ENCODE data around the gene PEMT.

The PEMT gene

DNA sequence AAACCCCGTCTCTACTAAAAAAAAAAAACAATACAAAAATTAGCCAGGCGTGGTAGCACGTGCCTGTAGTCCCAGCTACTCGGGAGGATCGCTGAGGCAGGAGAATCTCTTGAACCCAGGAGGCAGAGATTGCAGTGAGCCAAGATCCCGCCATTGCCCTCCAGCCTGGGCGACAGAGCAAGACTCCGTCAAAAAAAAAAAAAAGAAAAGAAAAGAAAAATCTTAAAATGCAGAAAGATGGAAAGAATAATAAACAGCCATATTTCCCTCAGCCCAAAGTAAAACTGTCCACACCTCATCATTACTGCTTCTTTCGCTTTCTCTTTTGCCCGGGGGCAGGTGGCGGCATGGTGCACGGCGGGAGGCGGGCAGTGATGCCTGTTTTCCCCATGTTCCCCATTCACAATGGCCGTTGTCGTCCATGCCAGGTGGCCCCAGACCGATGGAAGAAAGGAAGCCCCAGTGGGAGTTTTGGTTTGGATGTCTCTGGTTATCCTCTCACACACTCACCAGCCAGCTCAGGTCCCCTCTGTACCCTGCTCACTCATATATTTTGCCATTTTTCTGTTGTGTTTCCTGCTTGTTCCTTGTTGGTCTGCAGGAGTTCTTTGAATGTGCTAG lies 37.0 kb upstream of the PEMT start:
- Histone ChIP-seq H3K4me2 (ENCODE audit: low read length) (no peak overlapping the region), H3K18ac (ENCODE audit: low read length) (no peak overlapping the region), H3K4ac (ENCODE audit: low read depth, low read length) (no peak overlapping the region), H3K9ac (ENCODE audit: low read length) (no peak overlapping the region), H3K9me3 (ENCODE audit: insufficient read depth, low read depth, low read length) (no peaks in the 10 kb centered on the region), H4K91ac (ENCODE audit: low read depth, low read length) (no peak overlapping the region), H3K27ac (ENCODE audit: low read depth, low read length) (no peak overlapping the region), H4K8ac (ENCODE audit: low read depth, low read length) (no peak overlapping the region), H2AFZ (ENCODE audit: insufficient read depth, low read length, poor library complexity) (no peak overlapping the region), H3K79me1 (ENCODE audit: low read length) (no peaks in the 10 kb centered on the region), H3K79me2 (ENCODE audit: control insufficient read depth, insufficient read depth, low read length, poor library complexity) (no peaks in the 10 kb centered on the region), H2BK12ac (ENCODE audit: low read length) (no peak overlapping the region), H2BK120ac (ENCODE audit: insufficient read depth, low read length, poor library complexity) (no peak overlapping the region), H2AK5ac (ENCODE audit: low read length) (no peak overlapping the region), H3K4me1 (ENCODE audit: control insufficient read depth in 1 of 2, insufficient read depth in 2 of 2, low read length in 2 of 2) (peaks cover 0 to 4% of the 10 kb centered on the region in 2 experiments), H3K23ac (ENCODE audit: low read length) (no peak overlapping the region), H4K12ac (ENCODE audit: low read depth, low read length) (no peak overlapping the region), H3K36me3 (ENCODE audit: control insufficient read depth in 1 of 2, insufficient read depth in 2 of 2, low read length in 2 of 2) (no peaks in the 10 kb centered on the region), H3K4me3 (ENCODE audit: low read depth, low read length) (no peak overlapping the region), H3K14ac (ENCODE audit: low read length) (no peak overlapping the region), H3K27me3 (ENCODE audit: insufficient read depth, low read length) (no peaks in the 10 kb centered on the region), H2BK5ac (ENCODE audit: low read depth, low read length, poor library complexity) (no peak overlapping the region)
- WGBS (ENCODE audit: extremely low coverage, insufficient coverage, insufficient read length) = no CpG with 5 or more reads among the region's 17 CpGs
- peak in 1 of 2 donors; percentile 34 for DNase-seq

DNA sequence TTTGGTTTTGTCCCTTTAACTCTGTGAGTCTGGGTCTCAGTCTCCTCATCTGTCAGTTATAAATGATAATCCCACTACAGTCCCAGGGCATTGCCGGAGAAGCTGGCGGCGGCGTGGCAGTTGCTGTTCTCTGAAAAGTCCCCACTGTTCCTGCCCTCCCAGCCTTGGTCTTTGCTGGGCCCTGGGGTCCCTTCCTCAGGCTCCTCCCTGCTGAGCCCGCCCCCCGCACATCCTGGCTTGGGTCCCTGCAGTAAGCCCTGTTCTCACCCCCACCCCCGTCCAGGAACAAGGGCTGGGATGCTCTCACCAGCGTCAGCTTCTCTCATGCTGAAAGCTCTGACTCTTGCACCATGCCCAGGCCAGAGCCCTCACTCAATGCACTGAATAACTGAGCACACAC lies 35.3 kb upstream of the PEMT start:
- Histone ChIP-seq H3K14ac (ENCODE audit: low read length) (no peak overlapping the region), H3K4me2 (ENCODE audit: low read length) (no peak overlapping the region), H3K79me2 (ENCODE audit: control insufficient read depth, insufficient read depth, low read length, poor library complexity) (no peaks in the 10 kb centered on the region), H3K9me3 (ENCODE audit: insufficient read depth, low read depth, low read length) (peaks cover under 1% of the 10 kb centered on the region), H3K23ac (ENCODE audit: low read length) (no peak overlapping the region), H3K4me3 (ENCODE audit: low read depth, low read length) (no peak overlapping the region), H3K4me1 (ENCODE audit: control insufficient read depth in 1 of 2, insufficient read depth in 2 of 2, low read length in 2 of 2) (peaks cover 0 to 4% of the 10 kb centered on the region in 2 experiments), H2AFZ (ENCODE audit: insufficient read depth, low read length, poor library complexity) (no peak overlapping the region), H2BK120ac (ENCODE audit: insufficient read depth, low read length, poor library complexity) (no peak overlapping the region), H3K4ac (ENCODE audit: low read depth, low read length) (no peak overlapping the region), H3K18ac (ENCODE audit: low read length) (no peak overlapping the region), H3K27me3 (ENCODE audit: insufficient read depth, low read length) (no peaks in the 10 kb centered on the region), H4K8ac (ENCODE audit: low read depth, low read length) (no peak overlapping the region), H3K27ac (ENCODE audit: low read depth, low read length) (no peak overlapping the region), H3K79me1 (ENCODE audit: low read length) (no peaks in the 10 kb centered on the region), H4K12ac (ENCODE audit: low read depth, low read length) (no peak overlapping the region), H2BK12ac (ENCODE audit: low read length) (no peak overlapping the region), H4K91ac (ENCODE audit: low read depth, low read length) (no peak overlapping the region), H3K9ac (ENCODE audit: low read length) (no peak overlapping the region), H2BK5ac (ENCODE audit: low read depth, low read length, poor library complexity) (no peak overlapping the region), H3K36me3 (ENCODE audit: control insufficient read depth in 1 of 2, insufficient read depth in 2 of 2, low read length in 2 of 2) (no peaks in the 10 kb centered on the region), H2AK5ac (ENCODE audit: low read length) (no peak overlapping the region)
- DNase-seq = no peak
- no CpG with 5 or more reads among the region's 8 CpGs for WGBS (ENCODE audit: extremely low coverage, insufficient coverage, insufficient read length)

DNA sequence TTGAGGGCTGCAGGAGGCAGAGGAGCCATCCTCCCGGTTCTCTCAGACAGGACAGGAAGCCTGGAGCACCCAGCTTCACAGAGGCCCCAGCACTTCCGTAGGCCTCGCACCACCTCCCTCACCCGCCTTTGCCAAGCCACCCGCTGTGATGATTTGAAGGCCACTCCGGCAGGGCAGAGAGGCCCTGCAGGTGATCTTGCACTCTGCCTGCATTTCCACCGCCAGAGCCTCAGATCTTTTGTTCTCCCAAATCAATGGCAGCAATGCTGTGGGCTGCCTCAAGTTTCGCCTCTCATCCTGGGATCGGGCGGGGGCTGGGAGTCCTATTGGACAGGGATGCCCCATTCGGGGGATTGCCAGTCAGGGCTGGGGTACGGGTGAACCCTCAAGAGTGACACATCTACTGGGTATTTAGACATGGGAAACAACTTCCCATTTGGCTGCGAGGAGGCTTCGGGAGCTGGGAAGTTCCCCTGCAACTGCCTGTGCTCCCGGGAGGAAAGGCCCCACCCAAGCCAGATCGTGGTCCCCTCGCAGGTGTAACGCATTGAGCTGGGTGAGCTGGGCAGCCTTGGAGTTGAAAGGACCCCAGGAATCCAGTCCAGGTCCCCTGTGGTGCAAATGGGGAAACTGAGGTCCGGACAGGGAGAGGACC lies 34.8 kb upstream of the PEMT start:
- Histone ChIP-seq H4K91ac (ENCODE audit: low read depth, low read length) (no peak overlapping the region), H2BK5ac (ENCODE audit: low read depth, low read length, poor library complexity) (no peak overlapping the region), H3K79me2 (ENCODE audit: control insufficient read depth, insufficient read depth, low read length, poor library complexity) (no peaks in the 10 kb centered on the region), H3K4ac (ENCODE audit: low read depth, low read length) (no peak overlapping the region), H2AK5ac (ENCODE audit: low read length) (no peak overlapping the region), H3K27ac (ENCODE audit: low read depth, low read length) (no peak overlapping the region), H3K9me3 (ENCODE audit: insufficient read depth, low read depth, low read length) (peaks cover 2% of the 10 kb centered on the region), H2BK12ac (ENCODE audit: low read length) (no peak overlapping the region), H3K4me1 (ENCODE audit: control insufficient read depth in 1 of 2, insufficient read depth in 2 of 2, low read length in 2 of 2) (peaks cover 0 to 4% of the 10 kb centered on the region in 2 experiments), H2BK120ac (ENCODE audit: insufficient read depth, low read length, poor library complexity) (no peak overlapping the region), H3K4me2 (ENCODE audit: low read length) (no peak overlapping the region), H3K4me3 (ENCODE audit: low read depth, low read length) (no peak overlapping the region), H3K18ac (ENCODE audit: low read length) (no peak overlapping the region), H2AFZ (ENCODE audit: insufficient read depth, low read length, poor library complexity) (no peak overlapping the region), H3K36me3 (ENCODE audit: control insufficient read depth in 1 of 2, insufficient read depth in 2 of 2, low read length in 2 of 2) (no peaks in the 10 kb centered on the region), H3K9ac (ENCODE audit: low read length) (no peak overlapping the region), H4K8ac (ENCODE audit: low read depth, low read length) (no peak overlapping the region), H3K79me1 (ENCODE audit: low read length) (no peaks in the 10 kb centered on the region), H3K27me3 (ENCODE audit: insufficient read depth, low read length) (no peaks in the 10 kb centered on the region), H4K12ac (ENCODE audit: low read depth, low read length) (no peak overlapping the region), H3K23ac (ENCODE audit: low read length) (no peak overlapping the region), H3K14ac (ENCODE audit: low read length) (no peak overlapping the region)
- no peak for DNase-seq
- WGBS (ENCODE audit: extremely low coverage, insufficient coverage, insufficient read length) = no CpG with 5 or more reads among the region's 19 CpGs

DNA sequence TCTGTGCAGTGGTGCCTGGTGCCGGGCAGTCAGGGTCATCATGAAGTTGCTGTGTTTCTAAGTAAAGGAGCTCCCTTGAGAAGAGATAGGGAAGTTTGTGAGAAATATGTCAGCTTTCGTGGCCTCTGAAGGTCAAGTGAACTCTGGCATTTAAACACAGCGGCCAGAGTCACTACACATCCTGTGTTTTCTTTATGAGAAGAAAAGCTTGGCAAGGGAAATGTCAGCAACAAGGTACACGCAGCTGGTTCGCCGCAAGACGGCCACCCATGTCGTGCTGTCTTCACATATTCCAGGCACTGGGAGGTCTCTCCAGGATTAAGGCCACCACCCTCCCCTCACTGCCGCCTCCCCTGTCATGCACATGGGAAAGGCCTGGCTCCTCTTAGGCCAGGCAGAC lies 33.2 kb upstream of the PEMT start:
- H3K14ac ChIP-seq (ENCODE audit: low read length) = no peak overlapping the region
- no peak overlapping the region for H3K27ac ChIP-seq (ENCODE audit: low read depth, low read length)
- no peak overlapping the region for H2AFZ ChIP-seq (ENCODE audit: insufficient read depth, low read length, poor library complexity)
- H2BK120ac ChIP-seq (ENCODE audit: insufficient read depth, low read length, poor library complexity) = no peak overlapping the region
- no CpG with 5 or more reads among the region's 9 CpGs for WGBS (ENCODE audit: extremely low coverage, insufficient coverage, insufficient read length)
- no peak overlapping the region for H3K23ac ChIP-seq (ENCODE audit: low read length)
- no peak overlapping the region for H4K12ac ChIP-seq (ENCODE audit: low read depth, low read length)
- no peaks in the 10 kb centered on the region for H3K36me3 ChIP-seq (ENCODE audit: control insufficient read depth in 1 of 2, insufficient read depth in 2 of 2, low read length in 2 of 2)
- H3K4ac ChIP-seq (ENCODE audit: low read depth, low read length) = no peak overlapping the region
- peaks cover 2% of the 10 kb centered on the region for H3K9me3 ChIP-seq (ENCODE audit: insufficient read depth, low read depth, low read length)
- no peak for DNase-seq
- H3K79me2 ChIP-seq (ENCODE audit: control insufficient read depth, insufficient read depth, low read length, poor library complexity) = no peaks in the 10 kb centered on the region
- no peak overlapping the region for H3K4me2 ChIP-seq (ENCODE audit: low read length)
- H3K4me3 ChIP-seq (ENCODE audit: low read depth, low read length) = no peak overlapping the region
- no peak overlapping the region for H3K18ac ChIP-seq (ENCODE audit: low read length)
- no peak overlapping the region for H4K8ac ChIP-seq (ENCODE audit: low read depth, low read length)
- H3K27me3 ChIP-seq (ENCODE audit: insufficient read depth, low read length) = no peaks in the 10 kb centered on the region
- no peak overlapping the region for H4K91ac ChIP-seq (ENCODE audit: low read depth, low read length)
- no peak overlapping the region for H2BK5ac ChIP-seq (ENCODE audit: low read depth, low read length, poor library complexity)
- H3K9ac ChIP-seq (ENCODE audit: low read length) = no peak overlapping the region
- peaks cover 0 to 4% of the 10 kb centered on the region in 2 experiments for H3K4me1 ChIP-seq (ENCODE audit: control insufficient read depth in 1 of 2, insufficient read depth in 2 of 2, low read length in 2 of 2)
- no peak overlapping the region for H2AK5ac ChIP-seq (ENCODE audit: low read length)
- no peaks in the 10 kb centered on the region for H3K79me1 ChIP-seq (ENCODE audit: low read length)
- no peak overlapping the region for H2BK12ac ChIP-seq (ENCODE audit: low read length)
